K562 (cell line): ENCODE results near the gene METTL6. TPM values are rescaled to one million over a fixed set of nuclear protein-coding genes. Genes with fewer than 3 reads are reported as not detected.

ENCODE experiments used
- ATAC-seq: fragments of 200-7000 bp; cut with Tn5 transposase; 3 replicates; pipeline ENCODE4 v1.9.1; 2020; ENCODE audit warnings: moderate library complexity
- BruUV-seq: library from RNA; stranded (reverse); fragments of 400-500 nt; replicated peaks from 2 replicates; lab custom pipeline; 2021; lab: Mats Ljungman, UMichigan
- CTCF ChIA-PET: fragments of 300-600 bp; formaldehyde crosslinking; extraction: SDS; loops from one replicate; lab custom pipeline; 2021; ENCODE audit warnings: low intra/inter-chr PET ratio; lab: Yijun Ruan, JAX
- POLR2A ChIA-PET: fragments of 300-600, 350-650 bp; sonication (Branson Sonifier 250); formaldehyde crosslinking; extraction: SDS; loops from one replicate; lab custom pipeline; 2021; ENCODE audit warnings: antibody characterized with exemption, inconsistent platforms; lab: Yijun Ruan, JAX
- DNase-seq, 4 experiments: peaks; one replicate each; pipeline versions ENCODE4 v3.0.0 to v3.0.0-alpha.2; 2011 to 2018; ENCODE audit warnings: low spot score in 3 of 4, mixed read lengths in 3 of 4; ENCODE audit errors: extremely low read depth in 1 of 4
- FAIRE-seq: peaks from 2 replicates; lab custom pipeline; 2011; peaks lifted over from hg19 to GRCh38; lab: Jason Lieb, UNC
- H2AFZ ChIP-seq: 2 replicates; pipeline ENCODE4 v1.6.0; 2011; ENCODE audit warnings: low read depth, low read length, control low read depth, inconsistent platforms
- H3K27ac ChIP-seq: fragments of 200-600 bp; 3 replicates; pipeline ENCODE4 v1.8.0; 2011; ENCODE audit warnings: low read depth, mild to moderate bottlenecking, control low read depth, inconsistent platforms, low read length, moderate library complexity, mixed read lengths; ENCODE audit errors: extremely low read depth
- H3K27me3 ChIP-seq, 2 experiments: fragments of 300-600 bp in 1 of 2; 2 replicates in 1 of 2; 3 replicates in 1 of 2; pipeline versions ENCODE4 v1.6.0 to v1.8.0; 2011; ENCODE audit warnings: inconsistent platforms in 2 of 2, low read length in 2 of 2, mild to moderate bottlenecking in 1 of 2, mixed read lengths in 1 of 2, moderate library complexity in 1 of 2; ENCODE audit not compliant: control insufficient read depth in 2 of 2, insufficient read depth in 2 of 2
- H3K36me3 ChIP-seq: fragments of 300-600 bp; 3 replicates; pipeline ENCODE4 v1.8.0; 2011; ENCODE audit warnings: mild to moderate bottlenecking, low read length, inconsistent platforms; ENCODE audit not compliant: control insufficient read depth, insufficient read depth
- H3K4me1 ChIP-seq, 2 experiments: fragments of 200-600 bp in 1 of 2; replicated peaks in 1 of 2; 2 replicates in 1 of 2; 3 replicates in 1 of 2; pipeline versions ENCODE4 v1.5.1 to v1.8.0; 2011; ENCODE audit warnings: inconsistent platforms in 2 of 2, low read length in 2 of 2, mild to moderate bottlenecking in 1 of 2, mixed read lengths in 1 of 2, moderate library complexity in 1 of 2; ENCODE audit not compliant: control insufficient read depth in 2 of 2, insufficient read depth in 2 of 2
- H3K4me2 ChIP-seq: 2 replicates; pipeline ENCODE4 v1.6.1; 2011; ENCODE audit warnings: low read length, control low read depth, inconsistent platforms, mixed read lengths; ENCODE audit not compliant: insufficient read depth
- H3K4me3 ChIP-seq: fragments of 200-600 bp; sonication (generic), shearing (Covaris generic); 2 replicates; pipeline ENCODE4 v1.5.1; 2016; ENCODE audit warnings: control low read depth, inconsistent platforms
- H3K79me2 ChIP-seq: fragments of 200-600 bp; 3 replicates; pipeline ENCODE4 v1.8.0; 2011; ENCODE audit warnings: low read length, inconsistent platforms; ENCODE audit not compliant: control insufficient read depth, insufficient read depth
- H3K9ac ChIP-seq, 2 experiments: 2 replicates each; pipeline versions ENCODE4 v1.6.0 to v1.6.1; 2011; ENCODE audit warnings: low read depth in 2 of 2, low read length in 2 of 2, control low read depth in 1 of 2, inconsistent platforms in 1 of 2, mild to moderate bottlenecking in 1 of 2, mixed read lengths in 1 of 2; ENCODE audit not compliant: insufficient read depth in 1 of 2
- H3K9me1 ChIP-seq: one replicate; pipeline ENCODE4 v1.6.0; 2011; ENCODE audit warnings: inconsistent platforms, mild to moderate bottlenecking, low read length, moderate library complexity; ENCODE audit not compliant: control insufficient read depth, insufficient read depth
- H3K9me3 ChIP-seq: replicated peaks from 2 replicates; pipeline ENCODE4 v1.5.1; 2011; ENCODE audit warnings: low read depth, low read length, inconsistent platforms; ENCODE audit not compliant: control insufficient read depth, insufficient read depth
- H4K20me1 ChIP-seq: replicated peaks from 2 replicates; pipeline ENCODE4 v1.6.1; 2011; ENCODE audit warnings: low read length, inconsistent platforms, mixed read lengths; ENCODE audit not compliant: control insufficient read depth, insufficient read depth
- ARID3B ChIP-seq: fragments of 250-450 bp; sonication (Bioruptor Pico); IDR thresholded peaks from 2 replicates; pipeline ENCODE4 v1.4.0; 2020; ENCODE audit warnings: borderline replicate concordance
- GABPA ChIP-seq: fragments of 200-800 bp; sonication (Bioruptor generic); conservative IDR thresholded peaks from 2 replicates; pipeline ENCODE4 v1.6.1; 2016; ENCODE audit warnings: low read depth, missing genetic modification characterization, missing compliant biosample characterization
- RFX1 ChIP-seq: fragments of 450-650 bp; IDR thresholded peaks from 2 replicates; pipeline ENCODE4 v1.6.1; 2016; ENCODE audit warnings: mild to moderate bottlenecking, moderate library complexity
- USF2 ChIP-seq: sonication (generic); formaldehyde crosslinking; IDR thresholded peaks from 2 replicates; pipeline ENCODE4 v1.5.0; 2020; ENCODE audit warnings: missing genetic modification reagents
- WGBS: fragments of 100-300 bp; shearing (Covaris generic); methylation state at CpG from one replicate; pipeline ENCODE4 v1.1.6; 2016; ENCODE audit warnings: low coverage, mixed read lengths; ENCODE audit not compliant: insufficient coverage; ENCODE audit errors: missing lambda C conversion rate; 5-methylcytosine and 5-hydroxymethylcytosine counted together
- in situ Hi-C: fragments of 300-500 bp; cut with MboI; formaldehyde crosslinking; loops from 4 replicates; pipeline ENCODE4 v1.15.0; 2018; ENCODE audit warnings: inconsistent platforms, mixed read lengths
- intact Hi-C: fragments of 100-400 bp; cut with micrococcal nuclease; formaldehyde crosslinking; loops from 2 replicates; pipeline ENCODE4 v1.14.2; 2022
- polyA plus RNA-seq, 8 experiments: library from polyadenylated mRNA; depleted of rRNA in 4 of 8; stranded (reverse) in 5 of 8; unstranded in 3 of 8; fragments of >200 nt; fragmentation: Nextera tagmentation in 2 of 8; fragmentation: Illumina TruSeq in 1 of 8; extraction: Ambion mirVana in 2 of 8; extraction: Trizol in 1 of 8; gene quantifications; 2 replicates each; pipeline versions ENCODE4 v1.2.1 to v1.2.3, GENCODE V29; 2011 to 2014; ENCODE audit warnings: inconsistent platforms in 1 of 8, missing spikeins in 1 of 8
- total RNA-seq, 7 experiments: library from RNA; depleted of rRNA in 6 of 7; stranded (reverse); fragments of >200 nt in 6 of 7; fragmentation: Illumina TruSeq in 2 of 7; extraction: Trizol in 2 of 7; gene quantifications; 2 replicates each; pipeline versions ENCODE4 v1.2.1 to v1.2.3, GENCODE V29; 2011 to 2021; ENCODE audit warnings: low replicate concordance in 1 of 7

METTL6 gene
- total and polyA plus RNA-seq, 9 of the 15 experiments (the other 6 are each of a cell fraction or from before 2014, with no cell fraction given): 18.8 to 61.5 (median 33.9) TPM

- H3K4me3 ChIP-seq: no peak overlapping the region
- H3K9me3 ChIP-seq: no peaks in the 10 kb centered on the region
- no peak for DNase-seq
- no peak overlapping the region for H3K27ac ChIP-seq
- no TSS peak for BruUV-seq
- ATAC-seq: no peak
- WGBS: 51% methylated on average over 4 of the region's 4 CpGs
- ChIA-PET CTCF (no interaction called here), POLR2A (interaction anchor here (0.6 to 1.6 kb wide), 7 partner anchors 8 to 297 kb away, joined by 3 to 8 read pairs (median 4); no protein-coding TSS in a partner anchor)
- TF ChIP-seq GABPA (no peak), RFX1 (peak; percentile 28; the same call in 1 of the 2 replicates)
- H2AFZ ChIP-seq: no peak overlapping the region
- FAIRE-seq: no peak
- no peak overlapping the region for H3K9ac ChIP-seq
- intact Hi-C loops (no loop called here), in situ Hi-C loops (no loop called here)
- no peak overlapping the region for H3K4me2 ChIP-seq
- no peaks in the 10 kb centered on the region for H3K27me3 ChIP-seq
- no peaks in the 10 kb centered on the region for H3K9me1 ChIP-seq
- peaks cover 36% of the 10 kb centered on the region for H3K36me3 ChIP-seq
- no peaks in the 10 kb centered on the region for H4K20me1 ChIP-seq
- no peaks in the 10 kb centered on the region for H3K4me1 ChIP-seq
- no peaks in the 10 kb centered on the region for H3K79me2 ChIP-seq
Observed at GRCh38 chr3:15443826-15444524, 16.6 kb upstream of the METTL6 start.

GRCh38 chr3:15440891-15441290, 13.5 kb upstream of the METTL6 start:
- Histone ChIP-seq H4K20me1 (no peaks in the 10 kb centered on the region), H3K9ac (no peak overlapping the region), H3K9me3 (no peaks in the 10 kb centered on the region), H3K4me2 (no peak overlapping the region), H3K79me2 (no peaks in the 10 kb centered on the region), H3K27me3 (no peaks in the 10 kb centered on the region), H3K27ac (no peak overlapping the region), H3K4me1 (no peaks in the 10 kb centered on the region), H3K36me3 (peaks cover 61% of the 10 kb centered on the region), H3K9me1 (no peaks in the 10 kb centered on the region), H2AFZ (no peak overlapping the region), H3K4me3 (no peak overlapping the region)
- intact Hi-C loops: no loop called here
- TF ChIP-seq ARID3B (no peak), USF2 (CRISPR knock-in tag) (no peak)
- CTCF ChIA-PET: no interaction called here
- no peak for FAIRE-seq
- POLR2A ChIA-PET: interaction anchor here (0.5 to 1.4 kb wide), 2 partner anchors 10 to 29 kb away, joined by 3 read pairs; no protein-coding TSS in a partner anchor
- in situ Hi-C loops: no loop called here
- ATAC-seq: no peak
- no TSS peak for BruUV-seq
- 72% methylated on average over 4 of the region's 4 CpGs for WGBS
- DNase-seq: no peak
